OCI-LY3 (cell line): ENCODE measurements around the gene ATP7B.

Experiments used
- H2AFZ ChIP-seq: fragments of 200-600, 300-600 bp; shearing (Covaris generic); 2 replicates; pipeline ENCODE4 v1.6.0; 2014; ENCODE audit warnings: antibody characterized with exemption, low read depth, low read length
- H3K27ac ChIP-seq: fragments of 200-600, 300-600 bp; sonication (generic); 2 replicates; pipeline ENCODE4 v1.5.1; 2014; ENCODE audit warnings: mild to moderate bottlenecking, low read length, moderate library complexity, mixed read lengths
- H3K27me3 ChIP-seq: fragments of 200-600, 300-600 bp; sonication (generic); 2 replicates; pipeline ENCODE4 v1.6.1; 2014; ENCODE audit warnings: low read depth, low read length, mixed read lengths
- H3K36me3 ChIP-seq: fragments of 200-600, 300-600 bp; sonication (generic); replicated peaks from 2 replicates; pipeline ENCODE3; 2014; ENCODE audit warnings: low read depth, low read length, mixed read lengths
- H3K4me1 ChIP-seq: fragments of 300-600, 200-600 bp; sonication (generic); 2 replicates; pipeline ENCODE4 v1.6.1; 2014; ENCODE audit warnings: low read length, mixed read lengths
- H3K4me2 ChIP-seq: fragments of 200-600, 300-600 bp; sonication (generic); 2 replicates; pipeline ENCODE4 v1.6.1; 2014; ENCODE audit warnings: low read length, mixed read lengths
- H3K4me3 ChIP-seq: fragments of 300-600, 200-600 bp; sonication (generic); 2 replicates; pipeline ENCODE4 v1.5.1; 2014; ENCODE audit warnings: antibody characterized with exemption, mild to moderate bottlenecking, low read length, moderate library complexity
- H3K79me2 ChIP-seq: fragments of 300-600, 200-600 bp; shearing (Covaris generic); 2 replicates; pipeline ENCODE4 v1.6.1; 2014; ENCODE audit warnings: mild to moderate bottlenecking, low read length, mixed read lengths
- H3K9ac ChIP-seq: fragments of 300-600, 200-600 bp; shearing (Covaris generic); 2 replicates; pipeline ENCODE4 v1.6.0; 2014; ENCODE audit warnings: mild to moderate bottlenecking, low read length, moderate library complexity
- H3K9me3 ChIP-seq: fragments of 200-600, 300-600 bp; shearing (Covaris generic); 2 replicates; pipeline ENCODE4 v1.6.1; 2014; ENCODE audit warnings: low read length, mixed read lengths; ENCODE audit not compliant: insufficient read depth
- H4K20me1 ChIP-seq: fragments of 200-600, 300-600 bp; sonication (generic); 2 replicates; pipeline ENCODE4 v1.6.1; 2016; ENCODE audit warnings: low read length, mixed read lengths; ENCODE audit not compliant: insufficient read depth
- EZH2phosphoT487 ChIP-seq: fragments of 200-600 bp; shearing (Covaris generic); IDR thresholded peaks from 2 replicates; pipeline ENCODE4 v1.6.1; 2018; ENCODE audit warnings: antibody characterized with exemption, mixed run types, low read depth
- TF ChIP-seq, protein P1 (sequence below): fragments of 200-600, 300-600 bp; sonication (generic); IDR thresholded peaks from 2 replicates; pipeline ENCODE4 v1.5.1; 2014; ENCODE audit warnings: antibody characterized with exemption, low read length, low read depth

The ATP7B gene

GRCh38 chr13:51919531-51919930 is 91.7 kb downstream of the ATP7B start:
- H3K4me2 ChIP-seq = no peak overlapping the region

DNA sequence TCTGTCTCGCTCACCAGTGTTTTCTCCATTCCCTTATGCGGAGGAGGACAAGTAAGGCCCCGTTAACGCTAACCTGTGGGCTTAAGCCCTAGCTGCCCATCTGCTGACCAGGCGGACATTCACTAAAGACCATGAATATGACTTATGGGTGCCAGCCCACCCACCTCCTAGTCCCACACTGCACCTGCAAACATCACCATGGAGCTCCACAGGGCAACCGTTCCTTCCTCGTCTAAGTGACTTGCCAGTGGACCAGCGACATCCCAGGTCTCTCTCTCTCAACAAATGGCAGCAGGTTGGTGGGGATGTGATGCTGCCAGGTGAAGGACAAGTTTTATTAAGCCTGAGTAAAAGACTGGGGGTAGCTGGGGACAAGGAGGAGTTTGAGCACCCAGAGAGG is 94.3 kb downstream of the ATP7B start:
- no peaks in the 10 kb centered on the region for H3K36me3 ChIP-seq
- H3K27ac ChIP-seq = no peak overlapping the region
- peaks cover 43% of the 10 kb centered on the region for H3K27me3 ChIP-seq
- H3K9ac ChIP-seq = no peak overlapping the region
- no peaks in the 10 kb centered on the region for H4K20me1 ChIP-seq
- H2AFZ ChIP-seq = no peak overlapping the region
- TF ChIP-seq EZH2phosphoT487 = no peak
- TF ChIP-seq, protein P1, sequence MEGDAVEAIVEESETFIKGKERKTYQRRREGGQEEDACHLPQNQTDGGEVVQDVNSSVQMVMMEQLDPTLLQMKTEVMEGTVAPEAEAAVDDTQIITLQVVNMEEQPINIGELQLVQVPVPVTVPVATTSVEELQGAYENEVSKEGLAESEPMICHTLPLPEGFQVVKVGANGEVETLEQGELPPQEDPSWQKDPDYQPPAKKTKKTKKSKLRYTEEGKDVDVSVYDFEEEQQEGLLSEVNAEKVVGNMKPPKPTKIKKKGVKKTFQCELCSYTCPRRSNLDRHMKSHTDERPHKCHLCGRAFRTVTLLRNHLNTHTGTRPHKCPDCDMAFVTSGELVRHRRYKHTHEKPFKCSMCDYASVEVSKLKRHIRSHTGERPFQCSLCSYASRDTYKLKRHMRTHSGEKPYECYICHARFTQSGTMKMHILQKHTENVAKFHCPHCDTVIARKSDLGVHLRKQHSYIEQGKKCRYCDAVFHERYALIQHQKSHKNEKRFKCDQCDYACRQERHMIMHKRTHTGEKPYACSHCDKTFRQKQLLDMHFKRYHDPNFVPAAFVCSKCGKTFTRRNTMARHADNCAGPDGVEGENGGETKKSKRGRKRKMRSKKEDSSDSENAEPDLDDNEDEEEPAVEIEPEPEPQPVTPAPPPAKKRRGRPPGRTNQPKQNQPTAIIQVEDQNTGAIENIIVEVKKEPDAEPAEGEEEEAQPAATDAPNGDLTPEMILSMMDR = no peak
- H3K4me2 ChIP-seq = no peak overlapping the region
- H3K9me3 ChIP-seq = no peaks in the 10 kb centered on the region
- H3K79me2 ChIP-seq = no peaks in the 10 kb centered on the region
- no peak overlapping the region for H3K4me3 ChIP-seq
- peaks cover 25% of the 10 kb centered on the region for H3K4me1 ChIP-seq

More at GRCh38 chr13:51919531-51919930, 91.7 kb downstream of the ATP7B start:
- TF ChIP-seq EZH2phosphoT487 = no peak
- TF ChIP-seq, protein P1 = no peak
- no peaks in the 10 kb centered on the region for H3K36me3 ChIP-seq
- peaks cover 17% of the 10 kb centered on the region for H3K4me1 ChIP-seq
- no peak overlapping the region for H3K9ac ChIP-seq
- no peak overlapping the region for H2AFZ ChIP-seq
- H4K20me1 ChIP-seq = no peaks in the 10 kb centered on the region
- no peaks in the 10 kb centered on the region for H3K79me2 ChIP-seq
- H3K4me3 ChIP-seq = no peak overlapping the region
- H3K27me3 ChIP-seq = peaks cover 53% of the 10 kb centered on the region
- H3K9me3 ChIP-seq = no peaks in the 10 kb centered on the region
- H3K27ac ChIP-seq = no peak overlapping the region

GRCh38 chr13:51916051-51916818 is 95.0 kb downstream of the ATP7B start:
- Histone ChIP-seq H4K20me1 (no peaks in the 10 kb centered on the region), H3K4me1 (peaks cover 33% of the 10 kb centered on the region), H3K4me2 (no peak overlapping the region), H3K27me3 (peaks cover 36% of the 10 kb centered on the region), H3K27ac (no peak overlapping the region), H3K36me3 (no peaks in the 10 kb centered on the region), H2AFZ (no peak overlapping the region), H3K9me3 (no peaks in the 10 kb centered on the region), H3K9ac (no peak overlapping the region), H3K79me2 (no peaks in the 10 kb centered on the region), H3K4me3 (no peak overlapping the region)
- no peak for TF ChIP-seq EZH2phosphoT487
- TF ChIP-seq, protein P1 = no peak

DNA sequence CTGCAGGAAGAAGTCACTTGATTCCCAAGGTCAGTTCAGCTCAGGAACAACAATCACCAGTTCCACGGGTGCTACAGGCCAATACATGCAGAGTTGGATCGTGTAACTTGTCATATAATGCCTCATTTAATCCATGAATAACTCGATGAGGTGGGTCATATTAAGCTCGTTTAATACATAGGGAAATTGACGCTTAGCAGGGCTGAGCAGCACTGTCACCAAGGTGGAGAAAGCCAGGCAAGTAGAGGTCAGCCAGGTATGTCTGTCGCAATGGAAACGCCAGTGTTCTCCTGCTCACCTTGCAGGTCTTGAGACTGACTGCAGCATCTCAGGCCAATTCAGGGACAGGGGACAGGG is 97.1 kb downstream of the ATP7B start:
- H3K79me2 ChIP-seq = no peaks in the 10 kb centered on the region
- peaks cover 28% of the 10 kb centered on the region for H3K27me3 ChIP-seq
- H2AFZ ChIP-seq = no peak overlapping the region
- no peaks in the 10 kb centered on the region for H4K20me1 ChIP-seq
- H3K9me3 ChIP-seq = no peaks in the 10 kb centered on the region
- H3K9ac ChIP-seq = no peak overlapping the region
- H3K27ac ChIP-seq = no peak overlapping the region
- peak overlapping the region; percentile 91; the same call in 1 of the 2 replicates for H3K4me2 ChIP-seq
- H3K36me3 ChIP-seq = no peaks in the 10 kb centered on the region
- TF ChIP-seq EZH2phosphoT487 = no peak
- TF ChIP-seq, protein P1 = no peak
- H3K4me1 ChIP-seq = peaks cover 51% of the 10 kb centered on the region
- H3K4me3 ChIP-seq = no peak overlapping the region
